SK-N-SH treated with all-trans-retinoic acid at 6 μM for 48 hours (cell line): ENCODE measurements around the gene C18orf63.

ENCODE experiments used
- ATAC-seq: fragments of 200-7000 bp; cut with Tn5 transposase; 3 replicates; pipeline ENCODE4 v1.9.1; 2020; ENCODE audit warnings: mild to moderate bottlenecking, moderate library complexity
- ARNTL ChIP-seq: fragments of 450-650 bp; formaldehyde crosslinking; IDR thresholded peaks from 2 replicates; pipeline ENCODE4 v1.5.0; 2020; ENCODE audit warnings: low read depth, mild to moderate bottlenecking, moderate library complexity, borderline replicate concordance
- BACH2 ChIP-seq: fragments of 250-450 bp; sonication (Bioruptor Pico); IDR thresholded peaks from 2 replicates; pipeline ENCODE4 v1.9.0; 2021; ENCODE audit warnings: mild to moderate bottlenecking, borderline replicate concordance
- CSDC2 ChIP-seq: fragments of 250-450 bp; sonication (Bioruptor Pico); IDR thresholded peaks from 2 replicates; pipeline ENCODE4 v1.5.0; 2020; ENCODE audit warnings: mild to moderate bottlenecking, moderate library complexity
- ESRRG ChIP-seq: fragments of 250-450 bp; sonication (Bioruptor Pico); IDR thresholded peaks from 2 replicates; pipeline ENCODE4 v1.6.1; 2021; ENCODE audit warnings: mild to moderate bottlenecking
- GLIS3 ChIP-seq: fragments of 250-450 bp; sonication (Bioruptor Pico); IDR thresholded peaks from 2 replicates; pipeline ENCODE4 v1.5.0; 2020; ENCODE audit warnings: mild to moderate bottlenecking, moderate library complexity
- OSR1 ChIP-seq: fragments of 250-450 bp; sonication (Bioruptor Pico); IDR thresholded peaks from 2 replicates; pipeline ENCODE4 v1.8.0; 2022; ENCODE audit warnings: moderate library complexity, mild to moderate bottlenecking, inconsistent platforms
- PATZ1 ChIP-seq: fragments of 250-450 bp; sonication (Bioruptor Pico); IDR thresholded peaks from 2 replicates; pipeline ENCODE4 v1.8.0; 2020; ENCODE audit warnings: mild to moderate bottlenecking, moderate library complexity, borderline replicate concordance
- PPARA ChIP-seq: fragments of 250-450 bp; sonication (Bioruptor Pico); IDR thresholded peaks from 2 replicates; pipeline ENCODE4 v1.5.0; 2020; ENCODE audit warnings: mild to moderate bottlenecking, borderline replicate concordance
- RARB ChIP-seq: fragments of 250-450 bp; sonication (Bioruptor Pico); IDR thresholded peaks from 2 replicates; pipeline ENCODE4 v1.8.0; 2021; ENCODE audit warnings: mild to moderate bottlenecking, moderate library complexity
- SNAI2 ChIP-seq: fragments of 250-450 bp; sonication (Bioruptor Pico); IDR thresholded peaks from 2 replicates; pipeline ENCODE4 v1.5.0; 2020; ENCODE audit warnings: mild to moderate bottlenecking, moderate library complexity
- TCF4 ChIP-seq: fragments of 250-450 bp; sonication (Bioruptor Pico); IDR thresholded peaks from 2 replicates; pipeline ENCODE4 v1.8.0; 2021; ENCODE audit warnings: mild to moderate bottlenecking, moderate library complexity, borderline replicate concordance
- TOX ChIP-seq: fragments of 250-450 bp; sonication (Bioruptor Pico); IDR thresholded peaks from 2 replicates; pipeline ENCODE4 v1.8.0; 2021; ENCODE audit warnings: mild to moderate bottlenecking, moderate library complexity, borderline replicate concordance
- TSHZ2 ChIP-seq: fragments of 250-450 bp; sonication (Bioruptor Pico); IDR thresholded peaks from 2 replicates; pipeline ENCODE4 v1.5.0; 2020; ENCODE audit warnings: mild to moderate bottlenecking, moderate library complexity
- ZC3H10 ChIP-seq: fragments of 250-450 bp; sonication (Bioruptor Pico); IDR thresholded peaks from 2 replicates; pipeline ENCODE4 v1.5.1; 2021; ENCODE audit warnings: mild to moderate bottlenecking, moderate library complexity
- ZFP3 ChIP-seq: fragments of 250-450 bp; sonication (Bioruptor Pico); IDR thresholded peaks from 2 replicates; pipeline ENCODE4 v1.5.0; 2020; ENCODE audit warnings: mild to moderate bottlenecking, moderate library complexity
- ZFP30 ChIP-seq: fragments of 450-650 bp; formaldehyde crosslinking; IDR thresholded peaks from 2 replicates; pipeline ENCODE4 v1.5.0; 2022; ENCODE audit warnings: mild to moderate bottlenecking, moderate library complexity
- ZNF70 ChIP-seq: fragments of 450-650 bp; formaldehyde crosslinking; IDR thresholded peaks from 2 replicates; pipeline ENCODE4 v1.5.0; 2020; ENCODE audit warnings: mild to moderate bottlenecking, moderate library complexity
- ZNF8 ChIP-seq: fragments of 450-650 bp; formaldehyde crosslinking; IDR thresholded peaks from 2 replicates; pipeline ENCODE4 v1.5.0; 2020; ENCODE audit warnings: mild to moderate bottlenecking, moderate library complexity
- TF ChIP-seq, protein P1 (sequence below): fragments of 250-450 bp; sonication (Bioruptor Pico); IDR thresholded peaks from 2 replicates; pipeline ENCODE4 v1.5.1; 2020; ENCODE audit warnings: low read depth, mild to moderate bottlenecking, moderate library complexity
- TF ChIP-seq, protein P2 (sequence below): fragments of 250-450 bp; sonication (Bioruptor Pico); IDR thresholded peaks from 2 replicates; pipeline ENCODE4 v1.5.1; 2021; ENCODE audit warnings: mild to moderate bottlenecking, moderate library complexity
- TF ChIP-seq, protein P3 (sequence below): fragments of 250-450 bp; sonication (Bioruptor Pico); IDR thresholded peaks from 2 replicates; pipeline ENCODE4 v1.8.0; 2021; ENCODE audit warnings: low read depth, mild to moderate bottlenecking, moderate library complexity, borderline replicate concordance

C18orf63 gene

GRCh38 chr18:74299162-74299561 lies 16.5 kb upstream of the C18orf63 start:
- TF ChIP-seq, protein P1, sequence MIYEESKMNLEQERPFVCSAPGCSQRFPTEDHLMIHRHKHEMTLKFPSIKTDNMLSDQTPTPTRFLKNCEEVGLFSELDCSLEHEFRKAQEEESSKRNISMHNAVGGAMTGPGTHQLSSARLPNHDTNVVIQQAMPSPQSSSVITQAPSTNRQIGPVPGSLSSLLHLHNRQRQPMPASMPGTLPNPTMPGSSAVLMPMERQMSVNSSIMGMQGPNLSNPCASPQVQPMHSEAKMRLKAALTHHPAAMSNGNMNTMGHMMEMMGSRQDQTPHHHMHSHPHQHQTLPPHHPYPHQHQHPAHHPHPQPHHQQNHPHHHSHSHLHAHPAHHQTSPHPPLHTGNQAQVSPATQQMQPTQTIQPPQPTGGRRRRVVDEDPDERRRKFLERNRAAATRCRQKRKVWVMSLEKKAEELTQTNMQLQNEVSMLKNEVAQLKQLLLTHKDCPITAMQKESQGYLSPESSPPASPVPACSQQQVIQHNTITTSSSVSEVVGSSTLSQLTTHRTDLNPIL (CRISPR knock-in tag): no peak
- TF ChIP-seq ZNF8 (CRISPR knock-in tag) (no peak), PATZ1 (CRISPR knock-in tag) (no peak), ZNF70 (CRISPR knock-in tag) (no peak), ARNTL (CRISPR knock-in tag) (no peak), TSHZ2 (CRISPR knock-in tag) (no peak), ESRRG (no peak), RARB (CRISPR knock-in tag) (no peak), OSR1 (no peak), ZC3H10 (CRISPR knock-in tag) (no peak), GLIS3 (CRISPR knock-in tag) (no peak), TOX (no peak), ZFP30 (CRISPR knock-in tag) (no peak), BACH2 (CRISPR knock-in tag) (no peak), CSDC2 (CRISPR knock-in tag) (no peak), TCF4 (CRISPR knock-in tag) (no peak), ZFP3 (no peak)
- TF ChIP-seq, protein P2, sequence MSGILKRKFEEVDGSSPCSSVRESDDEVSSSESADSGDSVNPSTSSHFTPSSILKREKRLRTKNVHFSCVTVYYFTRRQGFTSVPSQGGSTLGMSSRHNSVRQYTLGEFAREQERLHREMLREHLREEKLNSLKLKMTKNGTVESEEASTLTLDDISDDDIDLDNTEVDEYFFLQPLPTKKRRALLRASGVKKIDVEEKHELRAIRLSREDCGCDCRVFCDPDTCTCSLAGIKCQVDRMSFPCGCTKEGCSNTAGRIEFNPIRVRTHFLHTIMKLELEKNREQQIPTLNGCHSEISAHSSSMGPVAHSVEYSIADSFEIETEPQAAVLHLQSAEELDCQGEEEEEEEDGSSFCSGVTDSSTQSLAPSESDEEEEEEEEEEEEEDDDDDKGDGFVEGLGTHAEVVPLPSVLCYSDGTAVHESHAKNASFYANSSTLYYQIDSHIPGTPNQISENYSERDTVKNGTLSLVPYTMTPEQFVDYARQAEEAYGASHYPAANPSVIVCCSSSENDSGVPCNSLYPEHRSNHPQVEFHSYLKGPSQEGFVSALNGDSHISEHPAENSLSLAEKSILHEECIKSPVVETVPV (CRISPR knock-in tag): no peak
- TF ChIP-seq, all 23 proteins: peak for 0

GRCh38 chr18:74299746-74300145 lies 15.9 kb upstream of the C18orf63 start:
- no peak for ATAC-seq
- no peak for TF ChIP-seq PATZ1 (CRISPR knock-in tag)
- TF ChIP-seq ZC3H10 (CRISPR knock-in tag): no peak
- TF ChIP-seq ZFP3: no peak
- TF ChIP-seq ESRRG: no peak
- TF ChIP-seq, protein P3, sequence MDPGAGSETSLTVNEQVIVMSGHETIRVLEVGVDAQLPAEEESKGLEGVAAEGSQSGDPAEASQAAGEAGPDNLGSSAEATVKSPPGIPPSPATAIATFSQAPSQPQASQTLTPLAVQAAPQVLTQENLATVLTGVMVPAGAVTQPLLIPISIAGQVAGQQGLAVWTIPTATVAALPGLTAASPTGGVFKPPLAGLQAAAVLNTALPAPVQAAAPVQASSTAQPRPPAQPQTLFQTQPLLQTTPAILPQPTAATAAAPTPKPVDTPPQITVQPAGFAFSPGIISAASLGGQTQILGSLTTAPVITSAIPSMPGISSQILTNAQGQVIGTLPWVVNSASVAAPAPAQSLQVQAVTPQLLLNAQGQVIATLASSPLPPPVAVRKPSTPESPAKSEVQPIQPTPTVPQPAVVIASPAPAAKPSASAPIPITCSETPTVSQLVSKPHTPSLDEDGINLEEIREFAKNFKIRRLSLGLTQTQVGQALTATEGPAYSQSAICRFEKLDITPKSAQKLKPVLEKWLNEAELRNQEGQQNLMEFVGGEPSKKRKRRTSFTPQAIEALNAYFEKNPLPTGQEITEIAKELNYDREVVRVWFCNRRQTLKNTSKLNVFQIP (CRISPR knock-in tag): no peak
- no peak for TF ChIP-seq TCF4 (CRISPR knock-in tag)
- no peak for TF ChIP-seq PPARA
- TF ChIP-seq SNAI2 (CRISPR knock-in tag): no peak
- TF ChIP-seq BACH2 (CRISPR knock-in tag): no peak
- TF ChIP-seq ZNF8 (CRISPR knock-in tag): no peak
- TF ChIP-seq RARB (CRISPR knock-in tag): no peak
- TF ChIP-seq TSHZ2 (CRISPR knock-in tag): no peak
- no peak for TF ChIP-seq ARNTL (CRISPR knock-in tag)
- TF ChIP-seq ZFP30 (CRISPR knock-in tag): no peak
- TF ChIP-seq, protein P2 (CRISPR knock-in tag): no peak
- TF ChIP-seq OSR1: no peak
- no peak for TF ChIP-seq TOX

More at GRCh38 chr18:74299162-74299561, 16.5 kb upstream of the C18orf63 start:
- ATAC-seq: no peak
